Keratinocyte (primary cell): Measurements from ENCODE around the gene TACR1. TPM values are rescaled to one million over a fixed set of nuclear protein-coding genes. Genes with fewer than 3 reads are reported as not detected.

Source experiments
- DNase-seq: peaks from one replicate; pipeline ENCODE4 v3.0.0-alpha.2; 2011; ENCODE audit warnings: low read depth, missing footprints, low spot score
- FAIRE-seq: peaks from 2 replicates; lab custom pipeline; 2011; peaks lifted over from hg19 to GRCh38; lab: Jason Lieb, UNC
- H2AFZ ChIP-seq: 2 replicates; pipeline ENCODE4 v1.6.0; 2012; ENCODE audit warnings: low read length, control low read depth, inconsistent platforms; ENCODE audit not compliant: control insufficient read depth
- H3K27ac ChIP-seq: 2 replicates; pipeline ENCODE4 v1.5.1; 2011; ENCODE audit warnings: low read length; ENCODE audit not compliant: control insufficient read depth, insufficient read depth
- H3K27me3 ChIP-seq: 3 replicates; pipeline ENCODE4 v1.6.0; 2011; ENCODE audit warnings: low read length; ENCODE audit not compliant: control insufficient read depth, insufficient read depth; ENCODE audit errors: extremely low read depth
- H3K36me3 ChIP-seq, 2 experiments: 2 replicates in 1 of 2; 3 replicates in 1 of 2; pipeline ENCODE4 v1.5.1; 2011; ENCODE audit warnings: low read length in 2 of 2, mild to moderate bottlenecking in 1 of 2; ENCODE audit not compliant: control insufficient read depth in 2 of 2, insufficient read depth in 2 of 2; ENCODE audit errors: extremely low read depth in 1 of 2
- H3K4me1 ChIP-seq: 3 replicates; pipeline ENCODE4 v1.5.1; 2011; ENCODE audit warnings: low read length; ENCODE audit not compliant: control insufficient read depth, insufficient read depth; ENCODE audit errors: extremely low read depth
- H3K4me2 ChIP-seq: 3 replicates; pipeline ENCODE4 v1.6.0; 2011; ENCODE audit warnings: low read depth, low read length; ENCODE audit not compliant: control insufficient read depth, insufficient read depth; ENCODE audit errors: extremely low read depth
- H3K4me3 ChIP-seq, 3 experiments: fragments of 200-600 bp in 1 of 3; sonication (generic) in 1 of 3; 2 replicates in 2 of 3; 3 replicates in 1 of 3; pipeline ENCODE4 v1.5.1; 2011 to 2016; ENCODE audit warnings: low read length in 3 of 3, mild to moderate bottlenecking in 3 of 3, control low read depth in 2 of 3, inconsistent platforms in 1 of 3, low read depth in 1 of 3, mixed read lengths in 1 of 3, mixed run types in 1 of 3, moderate library complexity in 1 of 3; ENCODE audit not compliant: control insufficient read depth in 2 of 3, insufficient read depth in 2 of 3; ENCODE audit errors: extremely low read depth in 1 of 3
- H3K79me2 ChIP-seq: 2 replicates; pipeline ENCODE4 v1.6.0; 2012; ENCODE audit warnings: low read length; ENCODE audit not compliant: control insufficient read depth, insufficient read depth
- H3K9ac ChIP-seq: 3 replicates; pipeline ENCODE4 v1.6.0; 2011; ENCODE audit warnings: low read length; ENCODE audit not compliant: control insufficient read depth, insufficient read depth; ENCODE audit errors: extremely low read depth
- H3K9me1 ChIP-seq: 3 replicates; pipeline ENCODE4 v1.6.0; 2011; ENCODE audit warnings: low read length; ENCODE audit not compliant: control insufficient read depth, insufficient read depth; ENCODE audit errors: extremely low read depth
- H3K9me3 ChIP-seq: 2 replicates; pipeline ENCODE4 v1.5.1; 2012; ENCODE audit warnings: low read depth, low read length; ENCODE audit not compliant: control insufficient read depth
- H4K20me1 ChIP-seq: 3 replicates; pipeline ENCODE4 v1.6.0; 2011; ENCODE audit warnings: low read length; ENCODE audit not compliant: control insufficient read depth, insufficient read depth; ENCODE audit errors: extremely low read depth
- CTCF ChIP-seq, 3 experiments: IDR thresholded peaks in 1 of 3; conservative IDR thresholded peaks in 1 of 3; optimal IDR thresholded peaks in 1 of 3; 2 replicates in 2 of 3; 3 replicates in 1 of 3; pipeline versions ENCODE3 to v1.5.1; 2011; ENCODE audit warnings: low read length in 3 of 3, mild to moderate bottlenecking in 3 of 3, moderate library complexity in 2 of 3, control low read depth in 1 of 3, inconsistent platforms in 1 of 3; ENCODE audit not compliant: insufficient read depth in 2 of 3; ENCODE audit errors: extremely low read depth in 1 of 3
- EZH2 ChIP-seq: IDR thresholded peaks from one replicate; pipeline ENCODE4 v1.6.1; 2012; ENCODE audit warnings: inconsistent platforms, mild to moderate bottlenecking, low read length, moderate library complexity
- dilution Hi-C: fragments of 300-500 bp; cut with MboI; formaldehyde crosslinking; loops from one replicate; pipeline ENCODE4 v1.7.0; 2020; ENCODE audit warnings: low sequenced_read_pairs; ENCODE audit not compliant: extremely low pct_ligation_motif_present
- polyA plus RNA-seq, 5 experiments: library from polyadenylated mRNA; depleted of rRNA in 3 of 5; stranded (reverse) in 3 of 5; stranded (forward) in 1 of 5; unstranded in 1 of 5; fragments of >200 nt; gene quantifications; 1 replicate in 1 of 5; 2 replicates in 3 of 5; 3 replicates in 1 of 5; pipeline versions ENCODE4 v1.2.1 to v1.2.3, GENCODE V29; 2011 to 2012; ENCODE audit warnings: missing spikeins in 2 of 5, low read depth in 1 of 5, low replicate concordance in 1 of 5
- small RNA-seq, 3 experiments: library from RNA; depleted of rRNA; stranded (forward); fragments of <200 nt; gene quantifications; one replicate each; pipeline ENCODE3, GENCODE V24; 2012; ENCODE audit warnings: low read depth in 3 of 3, low replicate concordance in 1 of 3; ENCODE audit not compliant: insufficient read length in 3 of 3

Gene TACR1
- polyA plus RNA-seq, 1 donor (not counting 4 experiments of a cell fraction or from before 2014, with no cell fraction given), result not detected

GRCh38 chr2:74999468-74999867 is 199.9 kb downstream of the TACR1 start:
- TF ChIP-seq CTCF (optimal IDR thresholded peaks at IDR 0.05 in 1 of 3, IDR thresholded peaks at IDR 0.05 in 1 of 3, conservative IDR thresholded peaks at IDR 0.05 in 1 of 3; ENCODE audit: extremely low read depth in 1 of 3, insufficient read depth in 2 of 3, low read length in 3 of 3), result no peak
- TF ChIP-seq EZH2, result no peak
- DNase-seq, result no peak
- H3K4me2 ChIP-seq, result no peak overlapping the region
- no peaks in the 10 kb centered on the region for H3K27me3 ChIP-seq
- H3K27ac ChIP-seq, result no peak overlapping the region
- no peaks in the 10 kb centered on the region for H3K9me3 ChIP-seq
- no peaks in the 10 kb centered on the region for H3K79me2 ChIP-seq
- H3K9me1 ChIP-seq, result peaks cover 2% of the 10 kb centered on the region
- H3K9ac ChIP-seq, result no peak overlapping the region
- H3K36me3 ChIP-seq, result no peaks in the 10 kb centered on the region
- FAIRE-seq, result no peak
- H3K4me3 ChIP-seq, result no peak overlapping the region
- H2AFZ ChIP-seq, result no peak overlapping the region
- H3K4me1 ChIP-seq, result peaks cover 8% of the 10 kb centered on the region
- dilution Hi-C loops, result no loop called here
- no peaks in the 10 kb centered on the region for H4K20me1 ChIP-seq

Small RNA genes lying within 50 kb of the gene (small RNA-seq; reads per million reads assigned to genes)
- 0 to 0.25 (median 0.07) reads per million in 3 experiments for gene MIR5000

Other genes with a start within 250 kb of the TACR1 start
- 27.7 to 66.4 TPM (median 42.2 TPM) in 3 replicates for gene POLE4, start 240.9 kb downstream of the TACR1 start, polyA plus RNA-seq